GM06990 (cell line): ENCODE measurements around the gene CCSER2.
"Not testable (repeated sequence)": the region's sequence is repeated elsewhere in the genome, so short reads cannot be mapped to it uniquely, and the experiment has no call there.

Experiments used
- DNase-seq: peaks from one replicate; pipeline ENCODE4 v3.0.0-alpha.2; 2011; ENCODE audit not compliant: insufficient read length; ENCODE audit errors: extremely low read depth
- H3K27me3 ChIP-seq: replicated peaks from 2 replicates; pipeline ENCODE4 v1.6.0; 2011; ENCODE audit warnings: low read length; ENCODE audit not compliant: control insufficient read depth, insufficient read depth
- H3K36me3 ChIP-seq: 2 replicates; pipeline ENCODE4 v1.5.1; 2011; ENCODE audit warnings: low read length; ENCODE audit not compliant: control insufficient read depth, insufficient read depth
- H3K4me3 ChIP-seq: replicated peaks from 2 replicates; pipeline ENCODE4 v1.5.1; 2011; ENCODE audit warnings: low read depth, mild to moderate bottlenecking, control low read depth, low read length
- CTCF ChIP-seq: IDR thresholded peaks from 2 replicates; pipeline ENCODE4 v1.5.1; 2011; ENCODE audit warnings: low read length, control low read depth, mild to moderate bottlenecking, inconsistent platforms; ENCODE audit not compliant: insufficient read depth, poor library complexity, severe bottlenecking

CCSER2 gene

GRCh38 chr10:84342584-84342983 is 14.2 kb downstream of the CCSER2 start:
- no peaks in the 10 kb centered on the region for H3K27me3 ChIP-seq

GRCh38 chr10:84343831-84344230 is 15.4 kb downstream of the CCSER2 start:
- Histone ChIP-seq H3K27me3 (no peaks in the 10 kb centered on the region), H3K4me3 (no peak overlapping the region), H3K36me3 (no peaks in the 10 kb centered on the region)
- no peak for DNase-seq
- no peak for TF ChIP-seq CTCF

More at GRCh38 chr10:84342584-84342983, 14.2 kb downstream of the CCSER2 start:
- DNase-seq, result no peak
- H3K36me3 ChIP-seq, result no peaks in the 10 kb centered on the region
- no peak for TF ChIP-seq CTCF
- no peak overlapping the region for H3K4me3 ChIP-seq

GRCh38 chr10:84344526-84344925 is 16.1 kb downstream of the CCSER2 start:
- DNase-seq, result no peak
- Histone ChIP-seq H3K27me3 (no peaks in the 10 kb centered on the region), H3K36me3 (no peaks in the 10 kb centered on the region), H3K4me3 (no peak overlapping the region)
- TF ChIP-seq CTCF, result no peak

GRCh38 chr10:84347575-84348002 is 19.2 kb downstream of the CCSER2 start:
- DNase-seq, H3K27me3 ChIP-seq, H3K36me3 ChIP-seq, H3K4me3 ChIP-seq: not testable (repeated sequence)

GRCh38 chr10:84348447-84348846 is 20.1 kb downstream of the CCSER2 start:
- no peak for TF ChIP-seq CTCF
- DNase-seq, result no peak
- Histone ChIP-seq H3K27me3 (no peaks in the 10 kb centered on the region), H3K36me3 (no peaks in the 10 kb centered on the region), H3K4me3 (no peak overlapping the region)

GRCh38 chr10:84348860-84349259 is 20.5 kb downstream of the CCSER2 start:
- no peak overlapping the region for H3K4me3 ChIP-seq
- no peaks in the 10 kb centered on the region for H3K36me3 ChIP-seq
- TF ChIP-seq CTCF, result no peak
- no peak for DNase-seq
- H3K27me3 ChIP-seq, result no peaks in the 10 kb centered on the region
